ENCODE data around the gene LCN10. TPM values are rescaled to one million over a fixed set of nuclear protein-coding genes. Genes with fewer than 3 reads are reported as not detected.

The LCN10 gene
- total and polyA plus RNA-seq, 2 donors (not counting 3 experiments of a cell fraction or from before 2014, with no cell fraction given): not detected

DNA sequence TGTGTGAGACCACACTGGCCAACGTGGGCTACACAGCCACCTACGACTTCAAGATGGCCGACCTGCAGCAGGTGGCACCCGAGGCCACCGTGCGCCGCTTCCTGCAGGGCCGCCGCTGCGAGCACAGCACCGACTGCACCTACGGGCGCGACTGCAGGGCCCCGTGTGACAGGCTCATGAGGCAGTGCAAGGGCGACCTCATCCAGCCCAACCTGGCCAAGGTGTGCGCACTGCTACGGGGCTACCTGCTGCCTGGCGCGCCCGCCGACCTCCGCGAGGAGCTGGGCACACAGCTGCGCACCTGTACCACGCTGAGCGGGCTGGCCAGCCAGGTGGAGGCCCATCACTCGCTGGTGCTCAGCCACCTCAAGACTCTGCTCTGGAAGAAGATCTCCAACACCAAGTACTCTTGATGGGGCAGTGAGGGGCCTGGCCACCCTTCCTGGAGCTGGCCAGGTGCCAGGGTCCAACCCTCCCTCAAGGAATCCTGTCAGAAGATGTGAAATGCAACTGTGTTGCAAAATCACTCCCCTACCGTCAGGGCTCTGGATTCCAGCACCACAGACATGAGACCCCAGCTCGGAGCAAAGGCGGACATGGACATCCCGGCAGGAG, 19.3 kb downstream of the LCN10 start:
- peaks cover 12 to 36% of the 10 kb centered on the region in 2 experiments for H3K36me3 ChIP-seq (ENCODE audit: control insufficient read depth in 2 of 2, extremely low read depth in 1 of 2, insufficient read depth in 2 of 2, low read length in 2 of 2)
- TF ChIP-seq, protein P1, sequence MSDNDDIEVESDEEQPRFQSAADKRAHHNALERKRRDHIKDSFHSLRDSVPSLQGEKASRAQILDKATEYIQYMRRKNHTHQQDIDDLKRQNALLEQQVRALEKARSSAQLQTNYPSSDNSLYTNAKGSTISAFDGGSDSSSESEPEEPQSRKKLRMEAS (IDR thresholded peaks at IDR 0.05; ENCODE audit: insufficient read depth, insufficient read length): no peak
- peak; percentile 52 for TF ChIP-seq POLR2AphosphoS5 (IDR thresholded peaks at IDR 0.05; ENCODE audit: insufficient read depth, low read depth, low read length)
- intact Hi-C loops (cut with micrococcal nuclease): no loop called here
- no peaks in the 10 kb centered on the region for H3K9me1 ChIP-seq (replicated peaks; ENCODE audit: control insufficient read depth, extremely low read depth, insufficient read depth, low read length)
- DNase-seq (ENCODE audit: low read depth, low spot score) (no peak), FAIRE-seq (no peak)
- no peak overlapping the region for H2AFZ ChIP-seq (ENCODE audit: low read depth, low read length)
- H3K27ac ChIP-seq (ENCODE audit: insufficient read depth, low read depth, low read length): no peak overlapping the region
- H4K20me1 ChIP-seq (replicated peaks; ENCODE audit: control insufficient read depth, extremely low read depth, insufficient read depth, low read length): no peaks in the 10 kb centered on the region
- peaks cover 78% of the 10 kb centered on the region for H3K79me2 ChIP-seq (ENCODE audit: control insufficient read depth, insufficient read depth, low read length)
- no peaks in the 10 kb centered on the region for H3K9me3 ChIP-seq (replicated peaks; ENCODE audit: control insufficient read depth, insufficient read depth, low read length)
- no peak overlapping the region for H3K4me3 ChIP-seq (replicated peaks in 1 of 3; ENCODE audit: insufficient read depth in 1 of 3, low read depth in 1 of 3, low read length in 3 of 3)
- dilution Hi-C loops (cut with MboI; ENCODE audit: extremely low pct_ligation_motif_present, low sequenced_read_pairs): no loop called here
- no peaks in the 10 kb centered on the region for H3K27me3 ChIP-seq (ENCODE audit: control insufficient read depth in 2 of 2, insufficient read depth in 2 of 2, low read length in 2 of 2)
- ChIA-PET CTCF (no interaction called here), POLR2A (interaction anchor here (0.7 kb wide), 1 partner anchor 9 kb away, joined by 3 read pairs; no protein-coding TSS in a partner anchor)
- H3K9ac ChIP-seq (replicated peaks; ENCODE audit: extremely low read depth, insufficient read depth, low read length): no peak overlapping the region
- peaks cover 64% of the 10 kb centered on the region for H3K4me1 ChIP-seq (ENCODE audit: control insufficient read depth, extremely low read depth, insufficient read depth, low read length)
- BruUV-seq (replicated peaks): TSS peak; percentile 39
- no peak overlapping the region for H3K4me2 ChIP-seq (ENCODE audit: insufficient read depth, low read length)

DNA sequence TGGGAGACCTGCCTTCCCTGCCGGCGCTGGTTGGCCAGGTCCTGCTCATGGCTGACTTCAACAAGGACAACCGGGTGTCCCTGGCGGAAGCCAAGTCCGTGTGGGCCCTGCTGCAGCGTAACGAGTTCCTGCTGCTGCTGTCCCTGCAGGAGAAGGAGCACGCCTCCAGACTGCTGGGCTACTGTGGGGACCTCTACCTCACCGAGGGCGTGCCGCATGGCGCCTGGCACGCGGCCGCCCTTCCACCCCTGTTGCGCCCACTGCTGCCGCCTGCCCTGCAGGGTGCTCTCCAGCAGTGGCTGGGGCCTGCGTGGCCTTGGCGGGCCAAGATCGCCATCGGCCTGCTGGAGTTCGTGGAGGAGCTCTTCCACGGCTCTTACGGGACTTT, 19.8 kb downstream of the LCN10 start:
- Histone ChIP-seq H3K4me3 (replicated peaks in 1 of 3; ENCODE audit: insufficient read depth in 1 of 3, low read depth in 1 of 3, low read length in 3 of 3) (no peak overlapping the region), H3K4me1 (ENCODE audit: control insufficient read depth, extremely low read depth, insufficient read depth, low read length) (peaks cover 65% of the 10 kb centered on the region), H4K20me1 (replicated peaks; ENCODE audit: control insufficient read depth, extremely low read depth, insufficient read depth, low read length) (no peaks in the 10 kb centered on the region), H3K9me1 (replicated peaks; ENCODE audit: control insufficient read depth, extremely low read depth, insufficient read depth, low read length) (no peaks in the 10 kb centered on the region), H3K36me3 (ENCODE audit: control insufficient read depth in 2 of 2, extremely low read depth in 1 of 2, insufficient read depth in 2 of 2, low read length in 2 of 2) (peaks cover 12 to 37% of the 10 kb centered on the region in 2 experiments), H3K27ac (ENCODE audit: insufficient read depth, low read depth, low read length) (no peak overlapping the region), H3K79me2 (ENCODE audit: control insufficient read depth, insufficient read depth, low read length) (peaks cover 79% of the 10 kb centered on the region), H2AFZ (ENCODE audit: low read depth, low read length) (no peak overlapping the region), H3K27me3 (ENCODE audit: control insufficient read depth in 2 of 2, insufficient read depth in 2 of 2, low read length in 2 of 2) (no peaks in the 10 kb centered on the region), H3K9ac (replicated peaks; ENCODE audit: extremely low read depth, insufficient read depth, low read length) (no peak overlapping the region), H3K4me2 (ENCODE audit: insufficient read depth, low read length) (no peak overlapping the region), H3K9me3 (replicated peaks; ENCODE audit: control insufficient read depth, insufficient read depth, low read length) (no peaks in the 10 kb centered on the region)
- DNase-seq (ENCODE audit: low read depth, low spot score) (peak; percentile 29), FAIRE-seq (no peak)
- intact Hi-C loops (cut with micrococcal nuclease) (no loop called here), dilution Hi-C loops (cut with MboI; ENCODE audit: extremely low pct_ligation_motif_present, low sequenced_read_pairs) (no loop called here)
- no TSS peak for BruUV-seq (replicated peaks)
- ChIA-PET CTCF (interaction anchor here (1.1 kb wide), 1 partner anchor 9 kb away, joined by 3 read pairs; no protein-coding TSS in a partner anchor), POLR2A (interaction anchor here (0.7 to 1.6 kb wide), 2 partner anchors 9 kb away, joined by 3 to 9 read pairs; no protein-coding TSS in a partner anchor)
- peak; percentile 40 for TF ChIP-seq POLR2A (IDR thresholded peaks at IDR 0.05; ENCODE audit: low read depth, low read length)
- peak; percentile 24 for TF ChIP-seq POLR2AphosphoS5 (IDR thresholded peaks at IDR 0.05; ENCODE audit: insufficient read depth, low read depth, low read length)
- TF ChIP-seq JUN (IDR thresholded peaks at IDR 0.05; ENCODE audit: borderline replicate concordance, insufficient read depth, insufficient read length, low read depth): no peak
